HG03558 (cell line): ENCODE results near the gene SMIM31.

Experiments
- ATAC-seq: cut with Tn5 transposase; IDR thresholded peaks from one replicate; pipeline ENCODE4 v1.9.1; 2021; ENCODE audit warnings: moderate number of reproducible peaks; ENCODE audit not compliant: unreplicated experiment; ENCODE audit errors: extremely low read depth

Gene SMIM31

GRCh38 chr4:164780839-164781238 lies 26.9 kb downstream of the SMIM31 start:
- no peak for ATAC-seq

- no peak for ATAC-seq
Measured at GRCh38 chr4:164783976-164784375, 30.0 kb downstream of the SMIM31 start.

GRCh38 chr4:164789047-164789446 lies 35.1 kb downstream of the SMIM31 start:
- ATAC-seq, result no peak

GRCh38 chr4:164790249-164790648 lies 36.3 kb downstream of the SMIM31 start:
- no peak for ATAC-seq

GRCh38 chr4:164799410-164799809 lies 45.5 kb downstream of the SMIM31 start:
- no peak for ATAC-seq

GRCh38 chr4:164800786-164801185 lies 46.9 kb downstream of the SMIM31 start:
- no peak for ATAC-seq

- no peak for ATAC-seq
Measured at GRCh38 chr4:164802301-164802901, 48.5 kb downstream of the SMIM31 start.

- no peak for ATAC-seq
Measured at GRCh38 chr4:164803702-164804101, 49.8 kb downstream of the SMIM31 start.

GRCh38 chr4:164807611-164808010 lies 53.7 kb downstream of the SMIM31 start:
- ATAC-seq, result no peak

- no peak for ATAC-seq
Measured at GRCh38 chr4:164813554-164813953, 59.6 kb downstream of the SMIM31 start.

- ATAC-seq, result no peak
Measured at GRCh38 chr4:164815711-164816110, 61.8 kb downstream of the SMIM31 start.

- ATAC-seq, result no peak
Measured at GRCh38 chr4:164819366-164819765, 65.4 kb downstream of the SMIM31 start.

- no peak for ATAC-seq
Measured at GRCh38 chr4:164821711-164822110, 67.8 kb downstream of the SMIM31 start.

- no peak for ATAC-seq
Measured at GRCh38 chr4:164824581-164824980, 70.7 kb downstream of the SMIM31 start.

GRCh38 chr4:164828955-164829354 lies 75.0 kb downstream of the SMIM31 start:
- ATAC-seq, result no peak

GRCh38 chr4:164846566-164846965 lies 92.6 kb downstream of the SMIM31 start:
- no peak for ATAC-seq

- ATAC-seq, result no peak
Measured at GRCh38 chr4:164847016-164847415, 93.1 kb downstream of the SMIM31 start.

- peak; percentile 76 for ATAC-seq
Measured at GRCh38 chr4:164847967-164848649, 94.2 kb downstream of the SMIM31 start.
